Neutrophil (primary cell): Measurements from ENCODE around the gene SLC14A1.

Source experiments
- H3K27ac ChIP-seq: fragments of 200-600 bp; sonication (generic); 2 replicates; pipeline ENCODE4 v1.5.1; 2016; ENCODE audit warnings: mild to moderate bottlenecking, moderate library complexity
- H3K27me3 ChIP-seq: fragments of 200-600 bp; sonication (generic); 2 replicates; pipeline ENCODE4 v1.6.0; 2016; ENCODE audit warnings: mild to moderate bottlenecking
- H3K36me3 ChIP-seq: fragments of 200-600 bp; sonication (generic); 2 replicates; pipeline ENCODE4 v1.5.1; 2017
- H3K4me1 ChIP-seq, 2 experiments: fragments of 200-600 bp in 1 of 2; sonication (generic) in 1 of 2; 1 replicate in 1 of 2; 2 replicates in 1 of 2; pipeline versions ENCODE4 v1.5.1 to v1.6.1; 2013 to 2016; ENCODE audit warnings: low read depth in 1 of 2, low read length in 1 of 2, mild to moderate bottlenecking in 1 of 2, moderate library complexity in 1 of 2; ENCODE audit not compliant: control insufficient read depth in 1 of 2, insufficient read depth in 1 of 2
- H3K4me3 ChIP-seq, 2 experiments: fragments of 200-600 bp in 1 of 2; sonication (generic) in 1 of 2; 1 replicate in 1 of 2; 2 replicates in 1 of 2; pipeline ENCODE4 v1.5.1; 2013 to 2016; ENCODE audit warnings: low read depth in 1 of 2, low read length in 1 of 2, mild to moderate bottlenecking in 1 of 2, moderate library complexity in 1 of 2
- H3K9me3 ChIP-seq: fragments of 200-600 bp; sonication (generic); 2 replicates; pipeline ENCODE4 v1.5.1; 2016
- TF ChIP-seq, protein P1 (sequence below): fragments of 200-600 bp; sonication (generic); IDR thresholded peaks from 2 replicates; pipeline ENCODE4 v1.5.1; 2016; ENCODE audit warnings: antibody characterized with exemption

SLC14A1 gene

DNA sequence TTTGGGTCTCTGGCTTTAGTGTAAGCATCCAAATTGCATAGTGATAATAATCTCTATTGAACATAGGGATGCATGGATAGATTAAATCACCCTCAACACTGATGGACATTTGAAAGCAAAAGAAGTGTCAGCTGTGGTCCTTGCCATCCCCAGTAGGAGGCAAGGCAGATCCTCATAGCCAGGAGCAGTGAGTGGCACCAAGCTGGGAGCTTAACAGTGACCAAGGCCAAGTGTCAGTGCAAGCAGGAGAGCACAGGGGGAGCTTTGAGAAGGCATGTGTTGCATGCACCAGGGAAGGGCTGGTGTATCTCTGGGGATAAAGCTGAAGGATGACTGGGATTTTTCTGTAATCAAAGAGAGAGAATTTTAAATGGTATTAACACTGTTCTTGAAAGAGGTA, 14.7 kb downstream of the SLC14A1 start:
- H3K27ac ChIP-seq = no peak overlapping the region
- H3K4me3 ChIP-seq = no peak overlapping the region
- no peaks in the 10 kb centered on the region for H3K27me3 ChIP-seq
- TF ChIP-seq, protein P1, sequence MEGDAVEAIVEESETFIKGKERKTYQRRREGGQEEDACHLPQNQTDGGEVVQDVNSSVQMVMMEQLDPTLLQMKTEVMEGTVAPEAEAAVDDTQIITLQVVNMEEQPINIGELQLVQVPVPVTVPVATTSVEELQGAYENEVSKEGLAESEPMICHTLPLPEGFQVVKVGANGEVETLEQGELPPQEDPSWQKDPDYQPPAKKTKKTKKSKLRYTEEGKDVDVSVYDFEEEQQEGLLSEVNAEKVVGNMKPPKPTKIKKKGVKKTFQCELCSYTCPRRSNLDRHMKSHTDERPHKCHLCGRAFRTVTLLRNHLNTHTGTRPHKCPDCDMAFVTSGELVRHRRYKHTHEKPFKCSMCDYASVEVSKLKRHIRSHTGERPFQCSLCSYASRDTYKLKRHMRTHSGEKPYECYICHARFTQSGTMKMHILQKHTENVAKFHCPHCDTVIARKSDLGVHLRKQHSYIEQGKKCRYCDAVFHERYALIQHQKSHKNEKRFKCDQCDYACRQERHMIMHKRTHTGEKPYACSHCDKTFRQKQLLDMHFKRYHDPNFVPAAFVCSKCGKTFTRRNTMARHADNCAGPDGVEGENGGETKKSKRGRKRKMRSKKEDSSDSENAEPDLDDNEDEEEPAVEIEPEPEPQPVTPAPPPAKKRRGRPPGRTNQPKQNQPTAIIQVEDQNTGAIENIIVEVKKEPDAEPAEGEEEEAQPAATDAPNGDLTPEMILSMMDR = no peak
- H3K9me3 ChIP-seq = no peaks in the 10 kb centered on the region
- H3K36me3 ChIP-seq = no peaks in the 10 kb centered on the region
- no peaks in the 10 kb centered on the region for H3K4me1 ChIP-seq

DNA sequence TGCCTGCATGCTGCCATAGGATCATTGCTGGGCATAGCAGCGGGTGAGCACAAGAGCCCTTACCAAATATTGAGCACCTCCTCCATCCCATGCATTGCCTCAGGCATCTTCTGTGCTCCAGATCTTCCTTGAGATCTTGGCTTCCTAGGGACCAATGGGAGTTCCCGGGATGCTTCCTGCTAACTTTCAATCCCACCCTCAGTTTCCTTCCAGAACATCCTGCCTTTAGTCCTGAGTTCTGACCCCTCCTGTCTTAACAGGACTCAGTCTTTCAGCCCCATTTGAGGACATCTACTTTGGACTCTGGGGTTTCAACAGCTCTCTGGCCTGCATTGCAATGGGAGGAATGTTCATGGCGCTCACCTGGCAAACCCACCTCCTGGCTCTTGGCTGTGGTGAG, 15.3 kb downstream of the SLC14A1 start:
- H3K36me3 ChIP-seq = no peaks in the 10 kb centered on the region
- H3K27ac ChIP-seq = no peak overlapping the region
- no peaks in the 10 kb centered on the region for H3K9me3 ChIP-seq
- H3K4me1 ChIP-seq = no peaks in the 10 kb centered on the region
- no peaks in the 10 kb centered on the region for H3K27me3 ChIP-seq
- H3K4me3 ChIP-seq = no peak overlapping the region
- TF ChIP-seq, protein P1 = no peak

DNA sequence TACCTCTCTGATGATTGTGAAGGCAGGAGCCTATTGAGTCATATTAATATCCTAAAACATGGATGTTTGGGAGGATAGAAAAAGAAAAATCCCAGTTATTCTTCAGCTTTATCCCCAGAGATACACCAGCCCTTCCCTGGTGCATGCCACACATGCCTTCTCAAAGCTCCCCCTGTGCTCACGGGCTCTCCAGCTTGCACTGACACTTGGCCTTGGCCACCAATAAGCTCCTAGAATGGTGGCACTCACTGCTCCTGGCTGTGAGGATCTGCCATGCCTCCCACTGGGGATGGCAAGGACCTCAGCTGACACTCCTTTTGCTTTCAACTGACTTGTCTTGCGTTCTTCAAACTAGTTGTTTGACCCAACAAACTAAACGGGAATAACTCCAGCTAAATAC, 15.9 kb downstream of the SLC14A1 start:
- Histone ChIP-seq H3K4me1 (no peaks in the 10 kb centered on the region), H3K27ac (no peak overlapping the region), H3K27me3 (no peaks in the 10 kb centered on the region), H3K9me3 (no peaks in the 10 kb centered on the region), H3K36me3 (no peaks in the 10 kb centered on the region), H3K4me3 (no peak overlapping the region)
- TF ChIP-seq, protein P1 = no peak

DNA sequence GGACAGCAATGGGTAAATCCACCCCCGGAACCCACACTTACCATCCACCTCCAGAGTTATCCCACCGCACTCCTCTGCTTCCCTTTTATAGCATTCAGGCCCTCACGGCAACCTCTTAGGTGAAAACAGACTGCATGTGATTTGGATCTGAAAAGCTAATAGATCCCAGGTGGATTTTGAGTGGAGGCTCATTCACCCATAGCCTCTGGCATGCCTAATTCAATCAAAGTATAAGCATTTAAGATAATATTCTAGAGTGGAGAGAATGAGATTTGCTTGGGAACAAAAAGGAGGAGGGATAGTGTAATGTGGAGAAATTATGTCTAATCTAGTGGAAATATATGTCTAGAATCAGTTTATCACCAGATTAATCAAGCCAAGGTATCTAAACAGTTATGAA, 17.1 kb downstream of the SLC14A1 start:
- Histone ChIP-seq H3K27me3 (no peaks in the 10 kb centered on the region), H3K4me1 (no peaks in the 10 kb centered on the region), H3K9me3 (no peaks in the 10 kb centered on the region), H3K4me3 (no peak overlapping the region), H3K27ac (no peak overlapping the region), H3K36me3 (no peaks in the 10 kb centered on the region)
- TF ChIP-seq, protein P1 = no peak

DNA sequence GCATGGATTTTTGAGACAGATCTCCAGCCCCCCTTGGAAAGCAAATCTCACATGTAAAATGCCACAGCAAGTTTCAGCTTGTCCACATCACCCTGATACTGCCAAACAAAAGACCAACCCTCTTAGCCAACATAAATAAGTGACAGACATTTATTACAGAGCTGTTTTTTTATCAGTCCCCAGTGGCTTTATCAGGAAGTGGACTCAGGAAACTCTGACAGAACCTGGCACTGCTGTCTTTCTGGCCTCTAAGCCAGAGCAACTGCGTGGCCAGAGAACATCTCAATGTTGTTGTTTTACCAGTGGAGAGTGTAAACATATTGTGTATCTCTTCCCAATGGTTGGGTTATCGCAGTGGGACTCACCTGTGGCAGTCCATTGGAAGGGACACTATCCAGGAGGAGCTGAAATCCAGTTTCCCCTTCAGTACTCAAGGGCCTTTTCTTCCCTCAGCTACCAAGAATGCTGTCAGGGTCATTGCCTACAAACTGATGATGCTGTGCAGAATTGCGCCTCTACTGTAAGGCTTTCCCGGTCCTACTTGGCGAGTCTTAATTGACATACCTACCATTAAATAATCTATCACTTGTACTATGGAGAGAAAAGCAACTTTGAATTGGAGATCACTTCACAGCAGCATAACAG, 22.0 kb downstream of the SLC14A1 start:
- H3K27me3 ChIP-seq = no peaks in the 10 kb centered on the region
- H3K4me3 ChIP-seq = no peak overlapping the region
- H3K27ac ChIP-seq = no peak overlapping the region
- H3K36me3 ChIP-seq = no peaks in the 10 kb centered on the region
- no peaks in the 10 kb centered on the region for H3K9me3 ChIP-seq
- no peaks in the 10 kb centered on the region for H3K4me1 ChIP-seq
- TF ChIP-seq, protein P1 = no peak

DNA sequence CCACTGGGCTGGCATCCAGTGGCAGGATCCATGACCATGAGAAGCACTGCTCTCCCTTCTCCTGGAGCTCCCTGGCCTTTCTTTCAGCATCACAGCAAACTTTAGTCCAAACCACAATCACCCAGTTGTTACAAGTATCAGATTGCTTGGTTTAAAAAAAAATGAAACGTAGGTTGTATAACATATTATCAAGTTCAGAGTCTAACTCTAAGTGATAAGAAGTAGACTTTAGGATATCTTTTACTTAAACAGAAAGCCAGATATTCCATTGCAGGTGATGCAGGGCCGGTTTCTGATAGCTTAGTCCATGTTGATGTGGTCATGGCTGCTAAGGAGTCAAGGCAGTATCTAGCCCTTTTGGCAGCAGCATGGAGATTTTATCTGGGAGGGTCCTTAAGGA, 24.5 kb downstream of the SLC14A1 start:
- TF ChIP-seq, protein P1 = no peak
- Histone ChIP-seq H3K36me3 (no peaks in the 10 kb centered on the region), H3K27me3 (no peaks in the 10 kb centered on the region), H3K4me1 (no peaks in the 10 kb centered on the region), H3K27ac (no peak overlapping the region), H3K4me3 (no peak overlapping the region), H3K9me3 (no peaks in the 10 kb centered on the region)
